HG03159 (cell line): ENCODE data around the gene RASSF5.

Experiments
- ATAC-seq: cut with Tn5 transposase; IDR thresholded peaks from one replicate; pipeline ENCODE4 v1.9.1; 2021; ENCODE audit warnings: mild to moderate bottlenecking, moderate library complexity; ENCODE audit not compliant: unreplicated experiment

RASSF5 gene

DNA sequence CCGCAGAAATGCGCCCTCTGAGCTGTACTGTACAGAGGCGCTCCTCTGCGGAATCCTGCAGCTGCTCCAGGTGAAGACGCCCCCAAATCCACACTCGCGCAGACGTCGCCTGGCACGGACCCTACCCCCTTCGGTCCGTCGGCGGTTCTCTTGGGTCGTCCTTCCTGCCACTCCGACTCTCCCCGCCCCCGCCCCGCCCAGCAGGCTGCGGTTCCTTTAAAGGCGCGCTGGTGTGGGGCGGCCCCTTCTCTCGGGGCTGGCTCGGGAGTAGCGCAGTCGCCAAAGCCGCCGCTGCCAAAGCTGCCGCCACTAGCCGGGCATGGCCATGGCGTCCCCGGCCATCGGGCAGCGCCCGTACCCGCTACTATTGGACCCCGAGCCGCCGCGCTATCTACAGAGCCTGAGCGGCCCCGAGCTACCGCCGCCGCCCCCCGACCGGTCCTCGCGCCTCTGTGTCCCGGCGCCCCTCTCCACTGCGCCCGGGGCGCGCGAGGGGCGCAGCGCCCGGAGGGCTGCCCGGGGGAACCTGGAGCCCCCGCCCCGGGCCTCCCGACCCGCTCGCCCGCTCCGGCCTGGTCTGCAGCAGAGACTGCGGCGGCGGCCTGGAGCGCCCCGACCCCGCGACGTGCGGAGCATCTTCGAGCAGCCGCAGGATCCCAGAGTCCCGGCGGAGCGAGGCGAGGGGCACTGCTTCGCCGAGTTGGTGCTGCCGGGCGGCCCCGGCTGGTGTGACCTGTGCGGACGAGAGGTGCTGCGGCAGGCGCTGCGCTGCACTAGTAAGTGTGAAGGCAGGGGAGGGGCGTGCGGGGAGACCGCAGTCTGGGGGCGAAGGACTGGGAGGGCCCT, at the start of gene RASSF5:
Gene RASSF5 (plus strand): TSS at position 248 of the 846 bp plus-strand sequence. CDS start 72 bp downstream, at position 320.
- peak; percentile 68 for ATAC-seq

DNA sequence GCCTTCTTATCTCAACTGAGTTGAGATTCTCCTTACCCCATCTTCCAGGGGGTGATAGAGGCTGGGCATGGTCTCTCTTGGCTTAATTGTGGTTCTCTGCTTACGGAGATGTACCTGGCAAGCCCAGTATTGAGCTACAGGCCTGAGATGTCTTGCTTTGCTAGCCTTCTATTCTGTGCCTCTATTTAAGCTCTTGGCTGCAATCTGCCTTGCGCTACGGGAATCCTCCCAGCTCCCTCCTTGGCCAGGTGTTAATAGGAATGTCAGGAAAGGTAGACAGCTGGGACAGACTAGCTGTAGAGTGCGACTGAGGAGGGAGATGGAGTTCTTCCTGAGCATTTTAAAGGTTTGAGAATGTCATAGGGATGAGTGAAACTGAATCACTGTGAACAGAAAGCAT, 47.6 kb upstream of the RASSF5 start:
- ATAC-seq: no peak

DNA sequence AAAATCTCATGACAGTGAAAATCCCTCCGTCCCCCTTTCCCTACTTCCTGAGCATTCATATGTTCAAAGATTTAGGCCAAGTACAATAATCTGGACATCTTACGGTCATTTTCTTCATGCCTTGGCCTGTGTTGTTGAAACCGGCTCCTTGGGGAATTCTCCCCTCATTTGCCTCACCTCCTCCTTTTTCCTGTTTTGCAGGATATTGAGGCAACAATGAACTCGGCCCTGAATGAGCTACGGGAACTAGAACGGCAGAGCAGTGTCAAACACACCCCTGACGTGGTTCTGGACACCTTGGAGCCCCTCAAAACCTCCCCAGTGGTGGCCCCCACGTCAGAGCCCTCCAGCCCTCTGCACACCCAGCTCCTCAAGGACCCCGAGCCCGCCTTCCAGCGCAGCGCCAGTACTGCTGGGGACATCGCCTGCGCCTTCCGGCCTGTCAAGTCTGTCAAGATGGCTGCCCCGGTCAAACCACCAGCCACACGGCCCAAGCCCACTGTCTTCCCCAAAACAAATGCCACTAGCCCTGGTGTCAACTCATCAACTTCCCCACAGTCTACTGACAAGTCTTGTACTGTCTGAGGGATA, 46.4 kb upstream of the RASSF5 start:
- no peak for ATAC-seq

GRCh38 chr1:206461602-206462455, 45.5 kb upstream of the RASSF5 start:
- no peak for ATAC-seq

GRCh38 chr1:206463137-206463536, 44.2 kb upstream of the RASSF5 start:
- ATAC-seq: no peak

DNA sequence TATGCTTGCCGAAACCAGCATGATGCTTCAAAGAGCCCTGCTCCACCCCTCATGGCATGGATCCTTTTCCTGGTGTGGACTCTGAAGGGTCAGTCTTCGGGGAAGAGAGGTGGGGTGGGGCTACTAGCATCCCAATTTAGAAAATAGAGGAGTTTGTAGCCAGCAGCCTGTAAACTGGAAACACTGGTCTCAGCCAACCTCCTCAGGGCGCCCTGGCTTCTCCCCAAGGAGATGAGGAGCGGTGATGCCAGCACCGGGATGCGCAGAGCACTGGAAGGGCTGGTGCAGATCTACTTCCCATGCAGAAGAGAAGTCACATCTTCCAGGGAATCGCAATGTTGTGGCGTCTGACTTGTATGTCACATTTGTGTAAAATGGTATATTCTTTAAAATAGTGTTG, 43.4 kb upstream of the RASSF5 start:
- no peak for ATAC-seq

DNA sequence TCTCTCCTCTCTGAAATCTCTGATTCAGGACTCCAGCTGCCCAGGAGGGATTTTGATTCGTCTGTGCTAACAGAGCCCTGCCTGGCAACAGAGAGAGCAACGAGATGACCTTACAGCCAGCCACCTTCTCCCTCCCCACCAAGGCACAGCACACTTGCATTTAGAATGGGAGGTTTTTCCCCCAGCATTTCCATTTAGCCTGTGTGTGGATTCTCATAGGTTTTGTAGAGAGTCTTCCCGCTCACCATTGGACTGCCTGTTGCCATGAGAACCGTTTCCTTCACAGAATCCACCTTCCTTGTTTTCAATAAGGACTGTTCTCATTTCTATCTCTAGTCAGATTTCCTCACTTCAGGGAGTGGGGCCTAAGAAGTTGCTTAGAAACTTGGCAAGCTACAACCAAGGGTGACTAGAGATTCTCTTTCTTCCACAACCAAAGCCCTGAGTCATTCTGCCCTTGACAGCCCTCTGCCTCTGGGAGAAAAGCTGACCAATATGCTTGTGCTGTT, 42.8 kb upstream of the RASSF5 start:
- no peak for ATAC-seq

- ATAC-seq: peak; percentile 40
These were observed 41.4 kb upstream of the RASSF5 start for GRCh38 chr1:206465951-206466350.

- no peak for ATAC-seq
These were observed 40.3 kb upstream of the RASSF5 start for GRCh38 chr1:206466840-206467649.

DNA sequence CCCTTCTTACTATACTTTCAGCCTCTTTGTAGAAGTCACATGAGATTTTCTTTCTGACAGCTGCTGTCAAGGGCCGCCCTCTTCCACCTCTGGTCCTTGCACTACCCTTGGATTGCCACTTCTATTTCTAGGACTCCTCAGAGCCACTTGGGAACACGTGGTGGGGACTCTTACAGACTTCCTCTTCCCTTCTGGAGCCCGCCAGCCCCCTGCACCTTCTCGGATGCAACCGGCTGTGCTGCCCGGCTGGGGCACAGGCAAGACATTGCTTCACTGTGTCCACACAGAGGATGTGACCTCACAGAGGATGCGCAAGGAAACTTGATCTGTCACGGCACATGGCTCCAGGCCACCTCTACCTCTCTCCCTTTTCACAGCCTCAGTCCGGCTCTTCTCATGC, 39.4 kb upstream of the RASSF5 start:
- no peak for ATAC-seq

GRCh38 chr1:206468571-206468970, 38.8 kb upstream of the RASSF5 start:
- no peak for ATAC-seq

DNA sequence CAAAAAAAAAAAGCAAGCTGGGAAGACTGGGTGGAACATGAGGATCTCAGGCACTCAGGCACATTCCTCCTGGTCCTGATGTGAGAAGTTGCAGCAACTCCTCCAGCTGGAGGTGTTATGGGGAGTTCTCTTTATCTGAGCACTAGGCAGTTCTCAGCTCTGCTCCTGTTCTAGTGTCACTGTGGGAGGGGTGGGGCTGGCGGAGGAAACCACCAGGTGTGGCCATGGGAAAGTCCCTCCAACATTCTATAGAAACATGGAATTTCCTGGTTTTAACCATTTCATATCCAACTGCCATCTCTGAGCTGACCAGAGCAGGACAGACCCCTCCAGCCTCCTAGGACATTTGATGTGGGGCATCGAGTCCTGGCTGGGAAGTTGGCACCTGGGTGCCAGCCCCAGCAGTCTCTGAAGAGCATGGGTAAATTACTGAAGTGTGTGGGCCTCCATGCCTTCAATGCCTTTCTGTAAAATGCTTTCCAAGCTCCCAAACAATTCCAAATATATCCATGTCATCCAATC, 37.9 kb upstream of the RASSF5 start:
- ATAC-seq: no peak

GRCh38 chr1:206469933-206470691, 37.2 kb upstream of the RASSF5 start, which contains the start of gene IKBKE:
Gene IKBKE (plus strand): TSS chr1:206470476. CDS start chr1:206473228, 2,752 bp downstream.
- peak; percentile 59 for ATAC-seq

DNA sequence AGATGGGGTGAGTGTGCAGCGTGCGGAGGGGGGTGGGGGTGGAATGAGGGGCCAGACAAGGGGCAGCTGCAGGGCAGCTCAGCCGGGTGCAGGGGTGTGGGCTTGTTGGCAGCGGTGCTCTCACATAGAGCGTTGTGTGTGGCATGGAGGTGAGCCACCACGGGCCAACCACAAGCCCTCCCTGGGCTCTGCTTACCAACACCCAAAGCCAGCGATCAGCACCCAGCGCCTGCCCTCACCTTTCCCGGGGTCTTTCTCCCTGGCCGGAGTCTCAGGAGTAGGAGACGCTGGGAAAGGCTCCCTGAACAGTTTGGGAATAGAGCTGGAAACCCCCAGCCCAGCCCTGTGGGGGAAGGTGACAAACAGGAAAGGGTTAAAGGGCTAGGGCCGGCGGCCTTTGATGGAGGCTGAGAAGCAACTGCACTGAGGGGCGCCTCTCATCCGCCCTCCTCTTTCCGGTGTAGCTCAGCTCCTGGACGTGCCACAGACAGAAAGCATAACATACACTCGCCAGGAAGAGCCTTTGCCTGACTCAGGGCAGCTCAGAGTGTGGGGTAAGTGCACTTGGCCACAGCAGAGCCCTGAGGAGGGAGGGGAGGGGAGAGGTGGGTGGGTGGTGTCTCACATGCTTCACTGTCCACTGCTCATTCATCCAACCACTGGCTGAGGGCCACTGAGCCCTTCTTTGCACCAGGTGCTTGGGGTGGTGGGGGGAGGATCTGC, 36.5 kb upstream of the RASSF5 start:
- ATAC-seq: peak; percentile 20

DNA sequence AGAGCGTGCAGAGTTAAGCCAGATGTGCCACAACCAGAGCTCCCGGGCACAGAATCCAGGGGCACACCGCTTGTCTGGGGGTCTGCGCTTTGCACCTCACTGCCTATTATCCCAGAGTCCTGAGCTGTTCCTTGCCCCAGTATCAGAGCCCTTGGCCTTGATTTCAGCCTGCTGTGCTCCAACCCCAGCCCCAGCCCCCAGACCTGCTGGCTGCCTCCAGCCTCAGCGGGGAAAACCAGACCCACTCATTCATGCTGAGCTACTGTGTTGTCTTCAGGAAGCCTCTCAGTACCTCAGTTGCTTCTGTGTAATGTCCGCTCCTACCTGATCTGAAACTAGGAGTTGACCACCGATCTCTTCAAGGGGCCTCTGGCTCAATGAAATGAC, 35.9 kb upstream of the RASSF5 start:
- ATAC-seq: peak; percentile 29

- ATAC-seq: no peak
These were observed 35.3 kb upstream of the RASSF5 start for GRCh38 chr1:206472024-206472423.

DNA sequence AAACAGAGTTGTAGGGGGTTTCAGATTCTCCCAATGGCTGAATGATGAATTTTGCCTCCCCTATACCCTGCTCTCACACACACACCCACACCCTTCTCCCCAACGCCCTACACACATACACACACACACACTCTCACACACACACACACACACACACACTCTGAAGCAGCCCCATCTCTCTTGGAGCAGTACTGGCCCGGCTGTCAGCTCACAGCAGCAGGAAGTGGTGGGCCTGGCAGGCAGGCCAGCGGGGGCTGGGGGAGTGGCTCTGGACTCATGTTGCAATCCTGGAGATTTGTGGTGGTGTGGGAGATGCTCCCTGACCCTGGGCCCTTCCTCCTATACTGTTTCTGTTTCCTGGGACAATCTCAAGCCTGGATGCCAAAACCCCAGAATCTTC, 34.9 kb upstream of the RASSF5 start:
- ATAC-seq: no peak

GRCh38 chr1:206472886-206473285, 34.4 kb upstream of the RASSF5 start:
- ATAC-seq: no peak

- no peak for ATAC-seq
These were observed 31.3 kb upstream of the RASSF5 start for GRCh38 chr1:206476058-206476457.
